ENCODE measurements around the gene KCNJ16.

The KCNJ16 gene

GRCh38 chr17:70098030-70098429, 23.0 kb downstream of the KCNJ16 start:
- DNase-seq (ENCODE audit: low read depth in 3 of 3): no peak

GRCh38 chr17:70099294-70099693, 24.3 kb downstream of the KCNJ16 start:
- no peak for DNase-seq (ENCODE audit: low read depth in 3 of 3)

GRCh38 chr17:70099884-70100283, 24.9 kb downstream of the KCNJ16 start:
- DNase-seq (ENCODE audit: low read depth in 3 of 3): no peak

- no peak for DNase-seq (ENCODE audit: low read depth in 3 of 3)
Measured at GRCh38 chr17:70100983-70101382, 26.0 kb downstream of the KCNJ16 start.

GRCh38 chr17:70102531-70102930, 27.5 kb downstream of the KCNJ16 start:
- DNase-seq (ENCODE audit: low read depth in 3 of 3): no peak

DNA sequence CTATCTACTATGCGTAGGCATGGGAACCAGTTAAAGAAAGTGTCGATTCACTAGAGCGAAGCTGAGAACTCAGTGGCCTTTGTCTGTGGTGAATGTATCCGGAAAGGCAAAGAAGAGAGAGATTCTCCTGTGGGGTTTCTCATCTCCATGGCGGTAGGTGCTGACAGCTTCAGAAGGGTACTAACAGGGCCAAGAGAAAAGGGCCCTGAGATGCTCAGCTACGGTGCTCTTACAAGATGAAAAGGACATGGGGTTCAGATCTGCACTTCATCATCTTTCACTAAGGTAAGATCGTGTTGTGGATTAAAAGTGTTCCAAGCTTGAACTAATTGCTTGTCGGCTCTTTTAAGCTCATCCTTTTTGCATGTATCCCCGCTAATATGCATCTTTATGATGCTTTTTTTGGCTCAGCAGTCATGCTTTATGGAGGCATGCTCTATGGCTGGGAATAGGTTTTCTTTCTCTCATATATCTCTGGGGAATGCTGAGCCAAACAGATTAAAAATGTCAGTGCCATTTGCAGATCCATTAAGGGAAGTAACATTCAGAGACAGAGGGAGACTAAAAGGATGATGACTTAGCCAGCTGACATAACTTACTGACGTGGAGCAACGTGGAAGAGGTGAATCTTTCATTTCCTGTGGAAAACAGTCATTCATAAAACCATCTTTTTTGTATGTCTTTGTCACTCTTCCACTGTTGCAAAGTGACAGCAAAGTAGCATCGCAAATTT, 29.9 kb downstream of the KCNJ16 start:
- no peak for DNase-seq (ENCODE audit: low read depth in 3 of 3)

DNA sequence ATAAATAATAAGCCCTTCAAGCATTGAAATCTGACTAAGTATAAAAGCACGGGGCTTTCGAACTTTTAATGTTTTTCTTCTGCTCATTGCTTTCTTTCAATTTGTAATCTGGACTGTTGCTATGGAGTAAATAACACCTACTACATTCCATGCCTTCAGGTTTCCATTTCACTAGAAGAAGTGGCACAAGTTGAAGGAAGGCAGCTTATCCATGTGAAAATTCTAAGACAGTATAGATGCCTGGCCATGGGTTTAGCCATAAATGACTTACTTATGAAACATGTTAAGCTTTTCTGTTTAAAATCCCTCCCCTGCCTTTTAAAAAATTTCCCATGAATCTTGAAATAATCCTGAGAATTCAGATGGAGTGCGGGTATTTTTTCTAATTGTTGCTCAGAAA, 30.6 kb downstream of the KCNJ16 start:
- no peak for DNase-seq (ENCODE audit: low read depth in 3 of 3)

- DNase-seq (ENCODE audit: low read depth in 3 of 3): no peak
Measured at GRCh38 chr17:70106551-70106950, 31.5 kb downstream of the KCNJ16 start.

DNA sequence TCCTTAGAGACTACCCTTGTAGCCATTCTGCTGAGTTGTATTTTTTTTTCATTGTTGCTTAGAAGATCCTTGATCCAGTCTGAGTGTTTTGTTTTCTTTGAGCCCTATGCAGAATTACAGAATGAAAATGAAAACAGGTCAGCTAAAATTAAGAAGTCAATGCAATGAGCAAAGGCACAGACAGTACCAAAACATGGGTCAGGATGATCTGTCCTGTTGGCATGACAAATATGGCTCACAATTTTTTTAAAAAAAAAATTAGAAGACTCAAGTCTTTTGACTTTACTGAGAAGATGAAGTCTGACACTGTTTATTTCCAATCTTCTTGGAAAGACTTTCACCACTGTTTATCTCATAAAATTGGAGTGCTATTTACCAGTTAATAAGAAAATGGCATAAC, 32.4 kb downstream of the KCNJ16 start:
- no peak for DNase-seq (ENCODE audit: low read depth in 3 of 3)

DNA sequence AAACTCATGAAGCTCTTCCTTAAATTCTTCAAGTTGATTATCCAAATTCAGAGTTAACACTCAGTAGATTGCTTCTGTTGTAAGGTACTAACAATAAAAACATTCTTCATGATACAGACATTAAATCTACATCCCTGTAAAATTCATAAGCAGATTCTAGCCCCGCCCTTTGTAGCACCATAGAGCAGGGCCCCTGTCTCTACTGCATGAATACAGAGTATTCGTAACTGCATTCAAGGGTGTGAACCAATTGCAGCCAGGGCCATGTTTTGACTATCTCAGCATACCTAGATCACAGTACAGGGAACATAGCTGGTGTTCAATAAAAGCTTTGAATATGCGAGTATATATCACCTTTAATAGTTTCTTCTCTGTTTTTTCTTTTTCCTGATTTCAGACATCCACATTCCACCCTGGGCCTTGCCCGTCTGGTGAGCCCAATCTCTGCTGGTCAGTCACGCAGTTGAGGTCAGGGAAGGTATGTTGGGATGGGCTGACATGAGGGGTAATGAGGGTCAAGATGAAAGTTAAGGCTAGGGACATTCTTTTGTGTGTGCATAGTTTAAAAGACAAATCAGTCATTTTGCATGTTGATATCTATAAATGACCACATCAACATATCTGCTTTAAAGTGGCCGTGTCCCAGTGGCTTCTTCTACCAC, 33.0 kb downstream of the KCNJ16 start:
- no peak for DNase-seq (ENCODE audit: low read depth in 3 of 3)

GRCh38 chr17:70109497-70109896, 34.5 kb downstream of the KCNJ16 start:
- no peak for DNase-seq (ENCODE audit: low read depth in 3 of 3)

- DNase-seq (ENCODE audit: low read depth in 3 of 3): no peak
Measured at GRCh38 chr17:70110443-70110880, 35.4 kb downstream of the KCNJ16 start.

GRCh38 chr17:70111201-70111600, 36.2 kb downstream of the KCNJ16 start:
- DNase-seq (ENCODE audit: low read depth in 3 of 3): no peak

GRCh38 chr17:70114405-70114804, 39.4 kb downstream of the KCNJ16 start:
- DNase-seq (ENCODE audit: low read depth in 3 of 3): no peak

GRCh38 chr17:70115126-70115525, 40.1 kb downstream of the KCNJ16 start:
- DNase-seq (ENCODE audit: low read depth in 3 of 3): no peak

GRCh38 chr17:70116919-70117318, 41.9 kb downstream of the KCNJ16 start:
- DNase-seq (ENCODE audit: low read depth in 3 of 3): no peak

GRCh38 chr17:70119545-70119944, 44.5 kb downstream of the KCNJ16 start:
- no peak for DNase-seq (ENCODE audit: low read depth in 3 of 3)

- no peak for DNase-seq (ENCODE audit: low read depth in 3 of 3)
Measured at GRCh38 chr17:70119983-70120382, 45.0 kb downstream of the KCNJ16 start.

DNA sequence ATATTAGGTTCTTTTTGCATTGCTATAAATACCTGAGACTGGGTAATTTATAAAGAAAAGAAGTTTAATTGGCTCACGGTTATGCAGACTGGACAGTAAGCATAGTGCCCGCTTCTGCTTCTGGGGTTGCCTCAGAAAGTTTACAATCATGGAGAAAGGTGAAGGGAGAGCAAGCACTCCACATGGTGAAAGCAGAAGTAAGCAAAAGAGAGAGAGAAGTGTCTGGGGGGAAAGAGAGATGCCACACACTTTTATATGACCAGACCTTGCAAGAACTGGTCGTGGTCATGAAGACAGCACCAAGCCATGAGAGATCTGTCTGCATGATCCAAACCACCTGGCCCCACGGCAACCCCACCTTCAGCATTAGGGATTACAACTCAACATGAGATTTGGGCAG, 45.4 kb downstream of the KCNJ16 start:
- no peak for DNase-seq (ENCODE audit: low read depth in 3 of 3)

DNA sequence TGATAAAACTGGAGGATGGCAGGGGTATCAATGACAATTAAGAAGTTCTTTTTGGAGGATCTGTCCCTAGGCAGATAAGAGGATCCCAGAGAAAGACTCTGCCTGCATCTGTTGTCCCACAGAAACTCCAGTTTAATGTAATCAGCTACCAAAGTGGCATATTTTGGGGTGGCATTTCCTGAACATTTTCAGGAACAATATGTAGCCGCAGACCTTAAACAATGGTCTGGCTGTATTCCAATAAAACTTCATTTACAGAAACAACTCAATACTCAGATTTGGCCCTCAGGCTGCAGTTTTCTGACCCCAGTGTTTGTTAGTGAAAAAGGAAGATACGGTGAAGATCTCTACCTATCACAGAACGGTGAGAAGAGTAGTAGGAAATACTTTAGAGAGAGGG, 46.1 kb downstream of the KCNJ16 start:
- DNase-seq (ENCODE audit: low read depth in 3 of 3): no peak

GRCh38 chr17:70123193-70123592, 48.2 kb downstream of the KCNJ16 start:
- DNase-seq (ENCODE audit: low read depth in 3 of 3): no peak

- no peak for DNase-seq (ENCODE audit: low read depth in 3 of 3)
Measured at GRCh38 chr17:70124723-70125122, 49.7 kb downstream of the KCNJ16 start.

DNA sequence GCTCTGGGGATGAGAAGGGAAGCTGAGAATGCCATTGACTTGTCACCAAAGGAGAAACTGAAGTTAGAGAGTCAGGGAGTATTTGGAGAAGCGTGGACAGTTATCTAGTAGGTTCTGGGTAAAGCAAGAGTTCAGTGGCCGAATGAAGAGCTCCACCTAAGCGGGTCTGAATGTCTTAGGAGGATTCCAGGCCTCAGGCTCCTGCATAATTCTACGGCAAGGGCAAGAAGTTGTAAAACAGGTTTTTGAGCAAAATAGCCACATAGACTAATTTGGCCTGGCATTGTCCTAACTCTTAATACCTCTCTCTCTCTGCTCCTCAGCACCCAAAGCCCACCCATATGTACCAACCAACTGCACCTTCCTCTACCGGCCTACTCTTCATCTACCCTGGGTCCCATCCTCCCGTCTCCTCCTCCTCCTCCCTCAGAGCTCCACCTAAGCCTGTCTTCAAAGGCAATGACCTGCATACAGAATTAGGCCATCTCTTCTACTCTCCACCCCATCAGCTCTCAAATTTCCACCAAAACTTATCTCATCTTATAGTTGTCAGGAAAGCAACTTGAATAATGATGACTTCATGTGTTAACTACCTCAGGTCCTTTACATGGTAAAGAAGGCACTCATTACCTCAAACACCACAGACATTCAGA, 52.3 kb downstream of the KCNJ16 start:
- no peak for DNase-seq (ENCODE audit: low read depth in 3 of 3)

Measured in stimulated activated CD4-positive, alpha-beta T cell treated with anti-CD3 and anti-CD28 coated beads, TNF-alpha, amount 100 ng/mL, for 4 hours (primary cell).